Activated CD8-positive, alpha-beta memory T cell treated with anti-CD3 and anti-CD28 coated beads for 36 hours (primary cell): ENCODE data around the gene SLC25A34. TPM values are rescaled to one million over a fixed set of nuclear protein-coding genes. Genes with fewer than 3 reads are reported as not detected.

Experiments
- CTCF ChIA-PET: fragments of 350-600 bp; sonication (Branson Sonifier 250); formaldehyde crosslinking; loops from one replicate; lab custom pipeline; 2021; ENCODE audit warnings: antibody characterized with exemption; lab: Charles Lee
- POLR2A ChIA-PET: fragments of 350-600 bp; sonication (Branson Sonifier 250); formaldehyde crosslinking; loops from one replicate; lab custom pipeline; 2021; ENCODE audit warnings: antibody characterized with exemption; lab: Charles Lee
- total RNA-seq, 2 experiments: library from RNA; stranded (reverse); gene quantifications; one replicate each; pipeline ENCODE4 v1.2.3, GENCODE V29; 2021

SLC25A34 gene
- total RNA-seq, 2 experiments from 2014 or later = 0.75 to 0.80 TPM

DNA sequence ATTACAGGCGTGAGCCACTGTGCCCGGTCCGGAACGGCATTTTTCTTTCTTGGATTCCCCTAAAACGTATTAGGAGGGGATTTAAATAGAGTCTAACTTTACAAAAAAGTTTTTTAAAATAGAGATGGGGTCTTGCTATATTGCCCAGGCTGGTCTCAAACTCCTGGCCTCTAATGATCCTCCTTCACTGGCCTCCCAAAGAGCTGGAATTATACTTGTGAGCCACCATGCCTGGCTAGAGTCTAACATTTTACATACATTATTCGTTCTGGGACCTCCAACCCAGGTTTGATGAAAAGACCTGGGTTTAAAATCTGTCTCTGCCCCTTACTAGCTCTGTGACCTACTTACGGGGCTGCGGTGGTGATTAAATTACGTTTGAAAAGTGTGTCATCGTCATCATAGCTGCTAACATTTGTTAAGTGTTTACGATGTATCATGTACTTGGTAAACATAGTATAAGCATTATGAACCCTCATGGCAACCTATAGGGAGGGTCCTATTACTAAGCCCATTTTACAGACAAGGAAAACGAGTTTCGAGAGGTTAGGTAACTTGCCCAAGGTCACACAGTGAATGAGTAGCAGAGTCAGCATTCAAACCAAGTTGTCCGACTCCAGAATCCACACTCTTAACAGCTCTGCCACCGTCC is 27.4 kb upstream of the SLC25A34 start:
- POLR2A ChIA-PET = interaction anchor here (0.5 kb wide), 1 partner anchor 299 kb away, joined by 5 read pairs; no protein-coding TSS in a partner anchor
- CTCF ChIA-PET = no interaction called here

- POLR2A ChIA-PET = no interaction called here
- CTCF ChIA-PET = no interaction called here
Observed at GRCh38 chr1:15709226-15709625, 26.8 kb upstream of the SLC25A34 start.

DNA sequence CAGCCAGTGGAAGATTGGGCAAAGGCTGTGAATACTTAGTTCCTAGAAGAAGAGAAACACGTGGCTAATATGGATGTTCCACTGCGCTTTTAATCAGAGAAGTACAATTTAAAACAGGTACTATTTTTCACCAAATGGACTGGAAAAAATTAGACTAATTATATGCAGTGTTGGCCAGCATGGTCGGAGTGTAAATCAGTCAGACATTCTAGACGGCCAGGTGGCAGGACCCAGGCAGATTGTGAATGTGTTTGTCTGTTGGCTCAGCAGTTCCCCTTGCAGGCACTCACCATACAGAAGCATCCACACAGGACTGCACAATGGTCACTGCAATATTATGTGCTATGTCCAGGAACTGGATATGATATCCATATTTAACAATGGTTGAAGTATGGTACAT is 23.9 kb upstream of the SLC25A34 start:
- POLR2A ChIA-PET = interaction anchor here (0.6 kb wide), 1 partner anchor 27 kb away, joined by 4 read pairs; no protein-coding TSS in a partner anchor
- CTCF ChIA-PET = interaction anchor here (0.7 kb wide), 1 partner anchor 182 kb away, joined by 5 read pairs; no protein-coding TSS in a partner anchor

GRCh38 chr1:15714406-15715136 is 21.5 kb upstream of the SLC25A34 start:
- CTCF ChIA-PET = no interaction called here

DNA sequence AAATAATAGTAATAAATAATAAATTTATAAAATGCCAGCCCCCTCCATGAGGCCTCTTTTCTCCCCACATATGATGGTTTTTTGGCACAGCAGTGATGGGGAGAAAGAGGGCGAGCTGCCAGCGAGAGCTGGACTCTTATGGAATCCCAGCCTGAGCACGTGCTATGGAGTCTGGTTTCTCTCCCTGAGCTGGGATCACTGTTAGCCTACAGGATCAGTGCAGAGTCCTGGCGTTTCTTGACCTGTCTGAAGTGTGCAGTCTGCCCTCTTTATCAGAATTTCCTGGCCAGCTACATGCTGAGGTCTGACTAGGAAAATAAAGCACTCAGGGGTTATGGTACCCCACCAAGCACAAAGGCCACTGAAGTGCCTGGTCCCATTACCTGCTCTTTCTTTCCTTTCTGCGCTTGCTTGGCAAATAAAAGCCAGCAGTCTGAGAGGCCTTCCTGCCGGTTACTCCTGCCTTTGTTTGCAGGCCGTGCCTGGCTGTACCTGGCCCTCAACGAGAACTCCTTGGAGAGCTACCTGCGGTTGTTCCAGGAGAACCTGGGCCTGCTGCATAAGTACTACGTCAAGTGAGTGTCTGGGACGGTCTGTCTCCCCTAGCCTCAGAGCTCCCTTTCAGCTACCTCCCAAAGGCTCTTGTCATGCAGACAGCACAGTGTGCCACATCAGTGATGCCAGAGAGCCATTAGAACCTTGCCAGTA is 18.5 kb upstream of the SLC25A34 start:
- POLR2A ChIA-PET = no interaction called here
- CTCF ChIA-PET = interaction anchor here (1.1 kb wide), 1 partner anchor 11 kb away, joined by 3 read pairs; no protein-coding TSS in a partner anchor

More at GRCh38 chr1:15714406-15715136, 21.5 kb upstream of the SLC25A34 start:
- POLR2A ChIA-PET = interaction anchor here (0.7 kb wide), 1 partner anchor 601 kb away, joined by 4 read pairs; no protein-coding TSS in a partner anchor

DNA sequence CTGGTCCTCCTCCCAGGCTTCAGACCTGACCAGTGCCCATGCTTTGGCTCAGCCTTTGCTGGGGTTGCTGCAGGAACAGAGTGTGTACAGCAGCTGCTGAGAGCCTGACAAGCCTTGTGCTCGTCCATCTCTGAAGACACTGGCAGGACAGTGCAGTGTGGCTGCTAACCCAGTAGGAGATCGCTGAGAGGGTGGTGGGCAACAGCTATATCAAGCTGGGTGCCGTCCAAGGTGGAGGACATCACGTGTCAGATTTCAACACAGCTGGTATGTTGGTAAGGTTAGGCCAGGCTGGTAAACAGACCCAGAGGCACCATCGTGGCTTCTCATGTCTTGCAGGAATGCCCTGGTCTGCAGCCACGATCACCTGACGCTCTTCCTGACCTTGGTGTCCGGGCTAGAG is 17.9 kb upstream of the SLC25A34 start:
- POLR2A ChIA-PET = no interaction called here
- CTCF ChIA-PET = interaction anchor here (0.6 to 1.1 kb wide), 2 partner anchors 11 to 102 kb away, joined by 3 to 4 read pairs; no protein-coding TSS in a partner anchor

- POLR2A ChIA-PET = no interaction called here
- CTCF ChIA-PET = no interaction called here
Observed at GRCh38 chr1:15719381-15720120, 16.5 kb upstream of the SLC25A34 start.

DNA sequence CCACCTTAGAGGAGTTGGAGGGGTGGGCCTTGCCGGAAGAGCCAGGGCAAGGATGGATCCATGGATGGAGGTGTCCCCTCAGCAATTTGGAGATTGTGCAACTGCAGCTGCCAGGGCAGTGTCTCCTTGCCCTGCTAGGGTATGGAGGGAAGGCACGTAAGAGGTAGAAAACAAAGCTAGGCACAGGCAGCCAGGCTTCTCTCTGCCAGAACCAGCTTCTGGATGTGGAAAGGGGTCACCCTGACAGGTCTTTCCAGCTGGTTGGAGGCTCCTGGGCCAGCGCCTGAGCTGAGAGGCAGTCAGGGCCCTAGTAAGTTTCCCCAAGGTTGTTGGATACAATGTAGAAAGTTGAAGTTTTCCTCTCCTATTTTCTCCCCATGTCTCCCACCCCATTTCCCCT is 15.2 kb upstream of the SLC25A34 start:
- CTCF ChIA-PET = interaction anchor here (0.5 to 0.7 kb wide), 2 partner anchors 124 to 1757 kb away, joined by 3 read pairs; no protein-coding TSS in a partner anchor
- POLR2A ChIA-PET = no interaction called here

DNA sequence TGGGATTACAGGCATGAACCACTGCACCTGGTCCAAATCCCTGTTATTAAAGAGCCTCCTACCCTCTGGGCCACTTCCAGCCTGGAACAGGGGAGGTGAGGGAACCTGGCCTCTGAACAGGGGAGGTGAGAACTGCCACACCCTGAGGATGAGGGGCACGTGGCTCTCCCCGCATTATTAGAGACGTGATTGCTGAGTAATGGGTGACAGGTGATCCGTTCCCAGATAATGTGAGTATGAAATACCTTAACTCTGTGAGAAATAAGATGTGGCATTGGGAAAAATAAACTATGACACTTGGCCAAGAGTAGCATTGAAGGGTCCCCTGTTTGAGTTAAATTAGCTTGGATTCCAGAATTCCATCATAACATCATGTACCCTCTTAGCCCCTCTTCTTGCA is 13.6 kb upstream of the SLC25A34 start:
- ChIA-PET CTCF (interaction anchor here (1.3 kb wide), 1 partner anchor 38 kb away, joined by 4 read pairs; no protein-coding TSS in a partner anchor), POLR2A (no interaction called here)

GRCh38 chr1:15722836-15723532 is 13.1 kb upstream of the SLC25A34 start:
- CTCF ChIA-PET = interaction anchor here (0.8 to 1.3 kb wide), 2 partner anchors 37 to 93 kb away, joined by 4 to 5 read pairs; no protein-coding TSS in a partner anchor
- POLR2A ChIA-PET = no interaction called here

DNA sequence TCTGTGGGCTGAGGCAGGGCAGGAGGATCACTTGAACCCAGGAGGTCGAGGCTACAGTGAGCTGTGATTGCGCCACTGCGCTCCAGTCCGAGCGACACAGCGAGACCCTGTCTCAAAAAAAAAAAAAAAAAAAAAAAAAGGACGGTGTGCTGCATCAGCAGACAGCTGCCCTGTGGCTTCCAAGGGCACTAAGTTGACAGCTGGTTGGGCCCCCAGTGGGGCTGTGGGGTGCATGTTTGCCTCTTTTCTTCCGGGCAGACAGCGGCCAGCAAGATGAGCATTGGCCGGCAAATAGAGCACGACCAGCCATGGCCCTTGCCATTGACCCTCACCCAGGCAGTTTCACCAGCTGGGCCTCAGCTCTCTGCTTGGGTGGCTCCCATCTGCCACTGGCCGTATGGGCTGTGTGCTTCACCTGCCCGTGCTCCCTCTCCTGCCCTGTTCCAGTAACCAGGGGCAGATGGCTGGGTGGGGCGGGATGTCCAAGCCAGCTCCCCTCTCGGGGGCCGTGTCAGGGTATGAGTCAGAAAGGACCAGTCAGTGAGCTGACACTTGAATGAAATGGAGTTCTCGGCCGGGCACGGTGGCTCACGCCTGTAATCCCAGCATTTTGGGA is 12.3 kb upstream of the SLC25A34 start:
- ChIA-PET POLR2A (no interaction called here), CTCF (interaction anchor here (0.8 kb wide), 1 partner anchor 92 kb away, joined by 5 read pairs; no protein-coding TSS in a partner anchor)

DNA sequence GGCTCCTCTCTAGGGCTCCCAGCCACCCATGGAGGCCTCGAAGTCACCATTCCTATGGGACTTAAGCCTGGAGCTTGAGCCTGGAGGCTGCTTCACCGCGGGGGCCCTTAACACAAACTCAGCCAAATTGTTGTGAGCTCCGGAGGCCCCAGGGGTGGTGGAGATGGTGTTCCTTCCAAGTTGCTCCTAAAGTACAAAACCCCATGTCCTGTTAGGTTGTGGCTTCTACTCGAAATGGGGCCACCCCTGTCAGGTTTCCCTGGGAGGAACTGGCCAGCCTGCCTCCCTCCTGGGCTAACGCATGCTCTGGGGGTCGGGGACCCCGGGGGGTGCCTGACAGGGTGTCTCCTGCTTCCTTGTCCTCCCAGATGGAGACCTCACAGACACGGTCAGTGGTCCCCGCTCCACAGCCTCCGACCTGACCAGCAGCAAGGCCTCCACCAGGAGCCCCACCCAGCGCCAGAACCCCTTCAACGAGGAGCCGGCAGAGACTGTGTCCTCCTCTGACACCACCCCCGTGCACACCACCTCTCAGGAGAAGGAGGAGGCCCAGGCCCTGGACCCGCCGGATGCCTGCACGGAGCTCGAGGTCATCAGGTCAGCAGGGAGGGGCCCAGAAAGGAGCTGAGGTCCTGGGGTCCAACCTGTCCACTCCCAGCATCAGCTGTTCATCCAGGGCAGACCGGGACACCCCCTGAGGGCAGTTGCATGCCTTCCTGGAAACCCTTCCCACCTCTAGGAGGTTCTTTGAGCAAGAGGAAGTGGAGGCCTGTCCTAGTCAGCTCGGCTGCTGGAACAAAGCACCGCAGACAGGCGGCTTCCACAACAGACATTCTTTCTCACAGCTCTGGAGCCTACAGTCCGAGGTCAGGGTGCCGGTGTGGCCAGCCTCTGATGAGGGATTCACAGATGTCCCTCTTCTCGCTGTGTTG is 10.8 kb upstream of the SLC25A34 start:
- POLR2A ChIA-PET = no interaction called here

GRCh38 chr1:15726508-15726907 is 9.6 kb upstream of the SLC25A34 start:
- ChIA-PET CTCF (no interaction called here), POLR2A (no interaction called here)

More for the DNA sequence above, 10.8 kb upstream of the SLC25A34 start:
- CTCF ChIA-PET = no interaction called here

- ChIA-PET POLR2A (no interaction called here), CTCF (no interaction called here)
Observed at GRCh38 chr1:15727021-15727420, 9.0 kb upstream of the SLC25A34 start.

DNA sequence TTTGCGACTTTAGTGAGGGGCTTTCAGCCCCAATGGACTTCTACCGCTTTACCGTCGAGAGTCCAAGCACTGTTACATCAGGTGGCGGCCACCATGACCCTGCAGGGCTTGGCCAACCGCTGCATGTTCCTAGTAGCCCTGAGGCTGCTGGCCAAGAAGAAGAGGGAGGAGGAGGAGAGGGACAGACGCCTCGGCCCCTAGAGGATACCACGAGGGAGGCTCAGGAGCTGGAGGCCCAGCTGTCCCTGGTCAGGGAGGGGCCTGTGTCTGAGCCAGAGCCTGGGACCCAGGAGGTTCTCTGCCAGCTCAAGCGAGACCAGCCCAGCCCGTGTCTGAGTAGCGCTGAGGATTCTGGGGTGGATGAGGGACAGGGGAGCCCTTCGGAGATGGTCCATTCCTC is 8.6 kb upstream of the SLC25A34 start:
- ChIA-PET CTCF (no interaction called here), POLR2A (no interaction called here)

DNA sequence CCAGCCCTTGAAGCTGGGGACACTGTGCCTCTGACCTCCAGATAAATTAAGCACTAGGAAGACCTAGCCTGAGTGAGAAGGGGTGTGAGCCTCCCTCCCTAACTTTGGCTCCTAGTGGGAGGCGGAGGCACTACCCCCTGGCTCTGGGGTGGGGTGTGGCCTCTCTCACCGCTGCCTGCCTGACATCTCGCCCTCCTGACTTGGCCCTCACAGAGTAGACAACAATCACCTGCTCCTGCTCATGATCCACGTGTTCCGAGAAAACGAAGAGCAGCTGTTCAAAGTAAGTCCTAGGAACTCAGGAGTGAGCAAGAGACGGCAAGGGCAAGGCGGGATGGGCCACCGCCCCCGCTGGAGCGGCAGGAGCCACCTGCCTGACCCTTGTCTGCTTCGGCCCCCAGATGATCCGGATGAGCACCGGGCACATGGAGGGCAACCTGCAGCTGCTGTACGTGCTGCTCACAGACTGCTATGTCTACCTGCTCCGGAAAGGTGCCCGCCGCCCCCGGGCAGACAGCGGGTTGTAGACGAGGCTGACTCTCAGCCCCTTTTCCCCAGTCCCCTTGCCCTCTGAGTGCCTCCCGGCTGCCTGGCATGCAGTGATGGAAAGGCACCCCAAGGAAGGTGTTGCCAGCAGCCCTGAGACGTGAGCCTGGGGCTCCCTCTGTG is 8.1 kb upstream of the SLC25A34 start:
- CTCF ChIA-PET = no interaction called here
- POLR2A ChIA-PET = no interaction called here
